Progenitor cell of endocrine pancreas (in vitro differentiated cells): ENCODE measurements around the gene TMEM69. TPM values are rescaled to one million over a fixed set of nuclear protein-coding genes. Genes with fewer than 3 reads are reported as not detected.

Experiments used
- total RNA-seq: library from RNA; stranded (reverse); gene quantifications from 2 replicates; pipeline ENCODE4 v1.2.1, GENCODE V29; 2021

The TMEM69 gene
- total RNA-seq, 1 donor from 2014 or later = 28.8 TPM

Other genes starting within 250 kb of the TMEM69 start
- gene TESK2, start 197.0 kb upstream of the TMEM69 start, total RNA-seq = 9.4 and 9.5 TPM in 2 replicates
- gene CCDC163, start 188.1 kb upstream of the TMEM69 start, total RNA-seq = 2.6 and 2.8 TPM in 2 replicates
- gene MMACHC, start 187.9 kb upstream of the TMEM69 start, total RNA-seq = 10.0 and 11.3 TPM in 2 replicates
- gene PRDX1, start 166.3 kb upstream of the TMEM69 start, total RNA-seq = 308 and 331 TPM in 2 replicates
- gene AKR1A1, start 137.4 kb upstream of the TMEM69 start, total RNA-seq = 213 and 214 TPM in 2 replicates
- 250 and 258 TPM in 2 replicates for gene NASP, start 104.1 kb upstream of the TMEM69 start, total RNA-seq
- 5.8 and 6.1 TPM in 2 replicates for gene CCDC17, start 64.1 kb upstream of the TMEM69 start, total RNA-seq
- gene GPBP1L1, start 1.6 kb upstream of the TMEM69 start, total RNA-seq = 137 and 153 TPM in 2 replicates
- gene IPP, start 62.5 kb downstream of the TMEM69 start, total RNA-seq = 18.6 and 21.0 TPM in 2 replicates
- 47.8 and 49.3 TPM in 2 replicates for gene MAST2, start 115.4 kb downstream of the TMEM69 start, total RNA-seq